Measurements from ENCODE around the gene PTPRQ.
"Not testable (repeated sequence)": the region's sequence is repeated elsewhere in the genome, so short reads cannot be mapped to it uniquely, and the experiment has no call there.

Gene PTPRQ

GRCh38 chr12:80460972-80461371, 16.9 kb downstream of the PTPRQ start:
- in situ Hi-C loops (cut with MboI; ENCODE audit: low pct_unique_long_range_greater_than_20kb, low sequenced_read_pairs), result no loop called here
- DNase-seq, result no peak

- DNase-seq; in situ Hi-C loops (cut with MboI; ENCODE audit: low pct_unique_long_range_greater_than_20kb, low sequenced_read_pairs): not testable (repeated sequence)
Observed at GRCh38 chr12:80461851-80462250, 17.8 kb downstream of the PTPRQ start.

- DNase-seq, result no peak
Observed at GRCh38 chr12:80469681-80470080, 25.6 kb downstream of the PTPRQ start.

GRCh38 chr12:80470403-80470802, 26.4 kb downstream of the PTPRQ start:
- no peak for DNase-seq
- in situ Hi-C loops (cut with MboI; ENCODE audit: low pct_unique_long_range_greater_than_20kb, low sequenced_read_pairs), result no loop called here

More at GRCh38 chr12:80469681-80470080, 25.6 kb downstream of the PTPRQ start:
- in situ Hi-C loops (cut with MboI; ENCODE audit: low pct_unique_long_range_greater_than_20kb, low sequenced_read_pairs), result no loop called here

GRCh38 chr12:80472236-80472635, 28.2 kb downstream of the PTPRQ start:
- in situ Hi-C loops (cut with MboI; ENCODE audit: low pct_unique_long_range_greater_than_20kb, low sequenced_read_pairs), result no loop called here
- no peak for DNase-seq

GRCh38 chr12:80472911-80473500, 29.0 kb downstream of the PTPRQ start:
- peak; percentile 70 for DNase-seq
- in situ Hi-C loops (cut with MboI; ENCODE audit: low pct_unique_long_range_greater_than_20kb, low sequenced_read_pairs), result no loop called here

GRCh38 chr12:80477521-80478145, 33.6 kb downstream of the PTPRQ start:
- in situ Hi-C loops (cut with MboI; ENCODE audit: low pct_unique_long_range_greater_than_20kb, low sequenced_read_pairs); DNase-seq: not testable (repeated sequence)

- in situ Hi-C loops (cut with MboI; ENCODE audit: low pct_unique_long_range_greater_than_20kb, low sequenced_read_pairs), result no loop called here
- no peak for DNase-seq
Observed at GRCh38 chr12:80484746-80485145, 40.7 kb downstream of the PTPRQ start.

GRCh38 chr12:80485222-80485987, 41.4 kb downstream of the PTPRQ start:
- in situ Hi-C loops (cut with MboI; ENCODE audit: low pct_unique_long_range_greater_than_20kb, low sequenced_read_pairs), result no loop called here
- no peak for DNase-seq

- in situ Hi-C loops (cut with MboI; ENCODE audit: low pct_unique_long_range_greater_than_20kb, low sequenced_read_pairs), result no loop called here
- no peak for DNase-seq
Observed at GRCh38 chr12:80490329-80490728, 46.3 kb downstream of the PTPRQ start.

- DNase-seq, result no peak
- in situ Hi-C loops (cut with MboI; ENCODE audit: low pct_unique_long_range_greater_than_20kb, low sequenced_read_pairs), result no loop called here
Observed at GRCh38 chr12:80491166-80491565, 47.1 kb downstream of the PTPRQ start.

GRCh38 chr12:80493466-80493865, 49.4 kb downstream of the PTPRQ start:
- no peak for DNase-seq
- in situ Hi-C loops (cut with MboI; ENCODE audit: low pct_unique_long_range_greater_than_20kb, low sequenced_read_pairs), result no loop called here

GRCh38 chr12:80494836-80495235, 50.8 kb downstream of the PTPRQ start:
- no peak for DNase-seq
- in situ Hi-C loops (cut with MboI; ENCODE audit: low pct_unique_long_range_greater_than_20kb, low sequenced_read_pairs), result no loop called here

- in situ Hi-C loops (cut with MboI; ENCODE audit: low pct_unique_long_range_greater_than_20kb, low sequenced_read_pairs), result no loop called here
- no peak for DNase-seq
Observed at GRCh38 chr12:80498059-80498728, 54.2 kb downstream of the PTPRQ start.

GRCh38 chr12:80504389-80505163, 60.5 kb downstream of the PTPRQ start:
- no peak for DNase-seq
- in situ Hi-C loops (cut with MboI; ENCODE audit: low pct_unique_long_range_greater_than_20kb, low sequenced_read_pairs), result no loop called here

- DNase-seq, result no peak
- in situ Hi-C loops (cut with MboI; ENCODE audit: low pct_unique_long_range_greater_than_20kb, low sequenced_read_pairs), result no loop called here
Observed at GRCh38 chr12:80509781-80510556, 65.9 kb downstream of the PTPRQ start.

GRCh38 chr12:80512781-80513180, 68.7 kb downstream of the PTPRQ start:
- in situ Hi-C loops (cut with MboI; ENCODE audit: low pct_unique_long_range_greater_than_20kb, low sequenced_read_pairs), result no loop called here
- no peak for DNase-seq

- DNase-seq, result no peak
- in situ Hi-C loops (cut with MboI; ENCODE audit: low pct_unique_long_range_greater_than_20kb, low sequenced_read_pairs), result no loop called here
Observed at GRCh38 chr12:80513211-80513610, 69.2 kb downstream of the PTPRQ start.

Data from KBM-7 (cell line).